Measurements from ENCODE around the gene PPP6R3.

DNA sequence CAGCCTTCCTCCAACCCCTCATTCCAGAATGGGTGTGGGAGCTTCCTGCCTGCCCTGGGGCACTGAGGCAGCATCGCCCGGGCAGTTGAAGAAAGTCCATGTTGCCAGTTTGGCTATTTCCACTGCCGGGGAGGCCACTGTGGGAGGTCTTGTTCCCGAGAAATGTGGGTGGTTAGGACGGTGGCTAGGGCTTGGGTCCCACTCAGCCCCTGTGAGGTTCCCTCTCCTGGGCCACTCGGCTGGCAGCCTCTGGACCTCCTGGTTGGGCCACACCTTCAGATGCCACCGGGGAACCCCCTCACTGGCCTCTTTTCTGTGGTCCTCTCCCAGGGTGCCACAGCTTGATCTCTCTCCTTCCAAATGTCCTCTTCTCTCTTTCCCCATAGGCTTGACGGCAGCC lies 5.1 kb upstream of the PPP6R3 start:
- TF ChIP-seq JUND (IDR thresholded peaks at IDR 0.05): no peak
- TF ChIP-seq NFIC (IDR thresholded peaks at IDR 0.05; ENCODE audit: borderline replicate concordance): no peak
- TF ChIP-seq, protein P1, sequence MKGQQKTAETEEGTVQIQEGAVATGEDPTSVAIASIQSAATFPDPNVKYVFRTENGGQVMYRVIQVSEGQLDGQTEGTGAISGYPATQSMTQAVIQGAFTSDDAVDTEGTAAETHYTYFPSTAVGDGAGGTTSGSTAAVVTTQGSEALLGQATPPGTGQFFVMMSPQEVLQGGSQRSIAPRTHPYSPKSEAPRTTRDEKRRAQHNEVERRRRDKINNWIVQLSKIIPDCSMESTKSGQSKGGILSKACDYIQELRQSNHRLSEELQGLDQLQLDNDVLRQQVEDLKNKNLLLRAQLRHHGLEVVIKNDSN (IDR thresholded peaks at IDR 0.05; ENCODE audit: borderline replicate concordance, low read depth): no peak
- TF ChIP-seq, protein P2, sequence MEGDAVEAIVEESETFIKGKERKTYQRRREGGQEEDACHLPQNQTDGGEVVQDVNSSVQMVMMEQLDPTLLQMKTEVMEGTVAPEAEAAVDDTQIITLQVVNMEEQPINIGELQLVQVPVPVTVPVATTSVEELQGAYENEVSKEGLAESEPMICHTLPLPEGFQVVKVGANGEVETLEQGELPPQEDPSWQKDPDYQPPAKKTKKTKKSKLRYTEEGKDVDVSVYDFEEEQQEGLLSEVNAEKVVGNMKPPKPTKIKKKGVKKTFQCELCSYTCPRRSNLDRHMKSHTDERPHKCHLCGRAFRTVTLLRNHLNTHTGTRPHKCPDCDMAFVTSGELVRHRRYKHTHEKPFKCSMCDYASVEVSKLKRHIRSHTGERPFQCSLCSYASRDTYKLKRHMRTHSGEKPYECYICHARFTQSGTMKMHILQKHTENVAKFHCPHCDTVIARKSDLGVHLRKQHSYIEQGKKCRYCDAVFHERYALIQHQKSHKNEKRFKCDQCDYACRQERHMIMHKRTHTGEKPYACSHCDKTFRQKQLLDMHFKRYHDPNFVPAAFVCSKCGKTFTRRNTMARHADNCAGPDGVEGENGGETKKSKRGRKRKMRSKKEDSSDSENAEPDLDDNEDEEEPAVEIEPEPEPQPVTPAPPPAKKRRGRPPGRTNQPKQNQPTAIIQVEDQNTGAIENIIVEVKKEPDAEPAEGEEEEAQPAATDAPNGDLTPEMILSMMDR (IDR thresholded peaks at IDR 0.05): no peak
- TF ChIP-seq EP300 (IDR thresholded peaks at IDR 0.05; ENCODE audit: borderline replicate concordance in 1 of 2, low read depth in 1 of 2, low read length in 1 of 2): no peak
- no peak for TF ChIP-seq POLR2AphosphoS5 (IDR thresholded peaks at IDR 0.05; ENCODE audit: low read depth, low read length)
- no peak for TF ChIP-seq CHD2 (IDR thresholded peaks at IDR 0.05; ENCODE audit: low read length, partially characterized antibody)

Data from SK-N-SH (cell line).